HEK293 (cell line): ENCODE data around the gene EFEMP2.

ENCODE experiments used
- HOXA7 ChIP-seq: sonication (generic); formaldehyde crosslinking; IDR thresholded peaks from 2 replicates; pipeline ENCODE4 v1.8.1; 2022; ENCODE audit warnings: missing genetic modification reagents, borderline replicate concordance
- WT1 ChIP-seq: fragments of 450-650 bp; formaldehyde crosslinking; IDR thresholded peaks from 2 replicates; pipeline ENCODE4 v1.5.1; 2016; ENCODE audit warnings: missing biosample characterization, missing genetic modification characterization
- YY1 ChIP-seq: fragments of 450-650 bp; formaldehyde crosslinking; IDR thresholded peaks from 2 replicates; pipeline ENCODE4 v1.5.1; 2018; ENCODE audit warnings: missing biosample characterization, missing genetic modification characterization
- ZNF138 ChIP-seq: fragments of 450-650 bp; formaldehyde crosslinking; IDR thresholded peaks from 2 replicates; pipeline ENCODE4 v1.5.1; 2016; ENCODE audit warnings: missing biosample characterization, missing genetic modification characterization, borderline replicate concordance
- ZNF214 ChIP-seq: fragments of 450-650 bp; formaldehyde crosslinking; IDR thresholded peaks from 2 replicates; pipeline ENCODE4 v1.5.1; 2017; ENCODE audit warnings: missing biosample characterization, mild to moderate bottlenecking, missing genetic modification characterization, borderline replicate concordance
- ZNF366 ChIP-seq: fragments of 450-650 bp; formaldehyde crosslinking; conservative IDR thresholded peaks from 2 replicates; pipeline ENCODE4 v1.5.1; 2016; ENCODE audit warnings: missing biosample characterization, missing genetic modification characterization
- ZNF510 ChIP-seq: fragments of 450-650 bp; formaldehyde crosslinking; IDR thresholded peaks from 2 replicates; pipeline ENCODE4 v1.5.1; 2018; ENCODE audit warnings: mild to moderate bottlenecking, missing genetic modification characterization, missing biosample characterization; ENCODE audit not compliant: insufficient replicate concordance
- ZNF514 ChIP-seq: fragments of 450-650 bp; formaldehyde crosslinking; IDR thresholded peaks from 2 replicates; pipeline ENCODE4 v1.5.1; 2016; ENCODE audit warnings: missing biosample characterization, missing genetic modification characterization
- ZNF747 ChIP-seq: fragments of 450-650 bp; formaldehyde crosslinking; IDR thresholded peaks from 2 replicates; pipeline ENCODE4 v1.5.1; 2016; ENCODE audit warnings: missing biosample characterization, missing genetic modification characterization
- TF ChIP-seq, protein P1 (sequence below): fragments of 450-650 bp; formaldehyde crosslinking; IDR thresholded peaks from 2 replicates; pipeline ENCODE4 v1.5.1; 2016; ENCODE audit warnings: missing biosample characterization, missing genetic modification characterization
- TF ChIP-seq, protein P2 (sequence below): fragments of 450-650 bp; formaldehyde crosslinking; optimal IDR thresholded peaks from 2 replicates; pipeline ENCODE3; 2016; ENCODE audit warnings: missing biosample characterization, mild to moderate bottlenecking, missing genetic modification characterization

DNA sequence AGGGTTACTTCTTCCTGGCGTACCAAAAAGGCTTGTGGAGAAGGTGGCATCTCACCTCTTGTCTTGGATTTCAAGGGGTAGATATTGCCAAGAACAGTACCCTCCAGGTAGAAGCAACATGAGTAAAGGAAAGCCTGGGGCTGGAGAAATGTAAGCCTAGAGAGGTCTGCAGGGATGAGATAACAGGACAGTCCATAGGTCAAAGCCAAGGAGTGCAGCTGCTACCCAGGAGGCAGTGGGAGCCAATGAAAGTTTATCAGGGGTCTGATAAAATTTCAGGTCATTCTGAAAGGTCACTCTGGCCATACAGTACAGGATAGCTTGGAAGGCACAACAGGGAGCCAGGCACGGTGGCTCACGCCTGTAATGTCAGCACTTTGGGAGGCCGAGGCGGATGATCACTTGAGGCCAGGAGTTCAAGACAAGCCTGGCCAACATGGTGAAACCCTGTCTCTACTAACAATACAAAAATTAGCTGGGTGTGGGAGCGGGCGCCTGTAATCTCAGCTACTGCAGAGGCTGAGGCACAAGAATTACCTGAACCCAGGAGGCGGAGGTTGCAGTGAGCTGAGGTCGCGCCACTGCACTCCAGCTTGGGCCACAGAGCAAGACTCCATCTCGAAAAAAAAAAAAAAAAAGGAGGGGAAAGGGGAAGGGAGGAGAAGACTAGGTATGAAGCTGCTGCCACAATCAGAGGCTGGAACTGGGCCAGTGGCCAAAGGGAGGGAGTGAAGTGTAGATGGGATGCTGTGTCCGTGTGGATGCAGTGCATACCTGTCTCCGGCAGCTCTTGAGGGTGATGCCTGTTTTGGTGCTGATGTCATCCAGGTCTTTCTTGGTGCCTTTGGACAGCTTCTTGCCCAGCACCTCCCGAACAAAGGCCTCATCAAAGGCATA, 14.5 kb upstream of the EFEMP2 start:
- TF ChIP-seq, protein P1, sequence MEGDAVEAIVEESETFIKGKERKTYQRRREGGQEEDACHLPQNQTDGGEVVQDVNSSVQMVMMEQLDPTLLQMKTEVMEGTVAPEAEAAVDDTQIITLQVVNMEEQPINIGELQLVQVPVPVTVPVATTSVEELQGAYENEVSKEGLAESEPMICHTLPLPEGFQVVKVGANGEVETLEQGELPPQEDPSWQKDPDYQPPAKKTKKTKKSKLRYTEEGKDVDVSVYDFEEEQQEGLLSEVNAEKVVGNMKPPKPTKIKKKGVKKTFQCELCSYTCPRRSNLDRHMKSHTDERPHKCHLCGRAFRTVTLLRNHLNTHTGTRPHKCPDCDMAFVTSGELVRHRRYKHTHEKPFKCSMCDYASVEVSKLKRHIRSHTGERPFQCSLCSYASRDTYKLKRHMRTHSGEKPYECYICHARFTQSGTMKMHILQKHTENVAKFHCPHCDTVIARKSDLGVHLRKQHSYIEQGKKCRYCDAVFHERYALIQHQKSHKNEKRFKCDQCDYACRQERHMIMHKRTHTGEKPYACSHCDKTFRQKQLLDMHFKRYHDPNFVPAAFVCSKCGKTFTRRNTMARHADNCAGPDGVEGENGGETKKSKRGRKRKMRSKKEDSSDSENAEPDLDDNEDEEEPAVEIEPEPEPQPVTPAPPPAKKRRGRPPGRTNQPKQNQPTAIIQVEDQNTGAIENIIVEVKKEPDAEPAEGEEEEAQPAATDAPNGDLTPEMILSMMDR (tag by site-specific recombination), result no peak
- TF ChIP-seq, protein P2, sequence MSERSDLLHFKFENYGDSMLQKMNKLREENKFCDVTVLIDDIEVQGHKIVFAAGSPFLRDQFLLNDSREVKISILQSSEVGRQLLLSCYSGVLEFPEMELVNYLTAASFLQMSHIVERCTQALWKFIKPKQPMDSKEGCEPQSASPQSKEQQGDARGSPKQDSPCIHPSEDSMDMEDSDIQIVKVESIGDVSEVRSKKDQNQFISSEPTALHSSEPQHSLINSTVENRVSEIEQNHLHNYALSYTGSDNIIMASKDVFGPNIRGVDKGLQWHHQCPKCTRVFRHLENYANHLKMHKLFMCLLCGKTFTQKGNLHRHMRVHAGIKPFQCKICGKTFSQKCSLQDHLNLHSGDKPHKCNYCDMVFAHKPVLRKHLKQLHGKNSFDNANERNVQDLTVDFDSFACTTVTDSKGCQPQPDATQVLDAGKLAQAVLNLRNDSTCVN (tag by site-specific recombination), result no peak
- TF ChIP-seq HOXA7 (CRISPR knock-in tag) (no peak), ZNF747 (tag by site-specific recombination) (no peak), ZNF138 (tag by site-specific recombination) (no peak), YY1 (tag by site-specific recombination) (no peak), ZNF214 (tag by site-specific recombination) (no peak), WT1 (no peak), ZNF510 (tag by site-specific recombination) (no peak), ZNF514 (tag by site-specific recombination) (no peak), ZNF366 (no peak)
